HEK293 (cell line): ENCODE data around the gene FAM98C.
A peak's percentile ranks its signal among the peaks of the same experiment; 100 is the strongest.

Experiments
- CTCF ChIA-PET: fragments of 350-600 bp; formaldehyde crosslinking; extraction: SDS; loops from one replicate; lab custom pipeline; 2021; ENCODE audit warnings: antibody characterized with exemption; lab: Yijun Ruan, JAX
- POLR2A ChIA-PET: fragments of 300-600 bp; formaldehyde crosslinking; extraction: SDS; loops from one replicate; lab custom pipeline; 2020; ENCODE audit warnings: antibody characterized with exemption, inconsistent platforms; lab: Yijun Ruan, JAX
- H3K27ac ChIP-seq: fragments of 200-500 bp; sonication (Bioruptor generic); 2 replicates; pipeline ENCODE4 v1.5.1; 2014; ENCODE audit warnings: low read depth, low read length, control low read depth, inconsistent platforms; ENCODE audit errors: extremely low read depth
- H3K36me3 ChIP-seq, 2 experiments: fragments of 200-500 bp in 1 of 2; sonication (Bioruptor generic) in 1 of 2; 1 replicate in 1 of 2; 2 replicates in 1 of 2; pipeline ENCODE4 v1.5.1; 2014 to 2017; ENCODE audit warnings: inconsistent platforms in 2 of 2, low read length in 2 of 2; ENCODE audit not compliant: control insufficient read depth in 2 of 2, insufficient read depth in 1 of 2
- H3K4me1 ChIP-seq: fragments of 200-500 bp; sonication (Bioruptor generic); 2 replicates; pipeline ENCODE4 v1.5.1; 2014; ENCODE audit warnings: mild to moderate bottlenecking, low read length, inconsistent platforms; ENCODE audit not compliant: control insufficient read depth, insufficient read depth
- H3K4me3 ChIP-seq: 2 replicates; pipeline ENCODE4 v1.5.1; 2011; ENCODE audit warnings: low read depth, mild to moderate bottlenecking, control low read depth, low read length, moderate library complexity
- H3K9me3 ChIP-seq: fragments of 200-500 bp; sonication (Bioruptor generic); 2 replicates; pipeline ENCODE4 v1.5.1; 2014; ENCODE audit warnings: low read depth, low read length, inconsistent platforms; ENCODE audit not compliant: control insufficient read depth, insufficient read depth
- EGR2 ChIP-seq: fragments of 450-650 bp; formaldehyde crosslinking; IDR thresholded peaks from 2 replicates; pipeline ENCODE4 v1.5.1; 2016; ENCODE audit warnings: low read depth, missing biosample characterization, missing genetic modification characterization
- GLIS1 ChIP-seq: fragments of 450-650 bp; formaldehyde crosslinking; IDR thresholded peaks from 2 replicates; pipeline ENCODE4 v1.5.1; 2016; ENCODE audit warnings: missing biosample characterization, missing genetic modification characterization
- GLIS2 ChIP-seq: fragments of 450-650 bp; formaldehyde crosslinking; IDR thresholded peaks from 2 replicates; pipeline ENCODE4 v1.5.1; 2016; ENCODE audit warnings: missing biosample characterization, missing genetic modification characterization
- KLF10 ChIP-seq: fragments of 450-650 bp; IDR thresholded peaks from 2 replicates; pipeline ENCODE4 v1.5.1; 2018; ENCODE audit warnings: missing biosample characterization, mild to moderate bottlenecking, missing genetic modification characterization
- KLF9 ChIP-seq: fragments of 450-650 bp; formaldehyde crosslinking; IDR thresholded peaks from 2 replicates; pipeline ENCODE4 v1.5.1; 2016; ENCODE audit warnings: missing biosample characterization, missing genetic modification characterization, low read depth
- MEIS1 ChIP-seq: sonication (generic); formaldehyde crosslinking; IDR thresholded peaks from 2 replicates; pipeline ENCODE4 v1.8.1; 2022; ENCODE audit warnings: missing genetic modification reagents, mild to moderate bottlenecking, borderline replicate concordance
- REPIN1 ChIP-seq: fragments of 450-650 bp; formaldehyde crosslinking; IDR thresholded peaks from 2 replicates; pipeline ENCODE4 v1.5.1; 2017; ENCODE audit warnings: missing biosample characterization, missing genetic modification characterization, low read depth
- SCRT2 ChIP-seq: fragments of 450-650 bp; formaldehyde crosslinking; IDR thresholded peaks from 2 replicates; pipeline ENCODE4 v1.5.1; 2016; ENCODE audit warnings: missing biosample characterization, missing genetic modification characterization
- SP2 ChIP-seq: fragments of 450-650 bp; formaldehyde crosslinking; IDR thresholded peaks from 2 replicates; pipeline ENCODE4 v1.5.1; 2016; ENCODE audit warnings: missing biosample characterization, missing genetic modification characterization
- TRIM28 ChIP-seq: IDR thresholded peaks from 2 replicates; pipeline ENCODE4 v1.6.1; 2011; ENCODE audit warnings: low read length, control low read depth, borderline replicate concordance
- ZBTB1 ChIP-seq: fragments of 450-650 bp; formaldehyde crosslinking; IDR thresholded peaks from 2 replicates; pipeline ENCODE4 v1.5.1; 2016; ENCODE audit warnings: missing biosample characterization, missing genetic modification characterization
- ZFP41 ChIP-seq: fragments of 450-650 bp; formaldehyde crosslinking; IDR thresholded peaks from 2 replicates; pipeline ENCODE4 v1.5.1; 2016; ENCODE audit warnings: missing biosample characterization, missing genetic modification characterization, borderline replicate concordance
- ZNF133 ChIP-seq: fragments of 450-650 bp; formaldehyde crosslinking; IDR thresholded peaks from 2 replicates; pipeline ENCODE4 v1.5.1; 2016; ENCODE audit warnings: missing biosample characterization, missing genetic modification characterization
- ZNF19 ChIP-seq: fragments of 450-650 bp; formaldehyde crosslinking; IDR thresholded peaks from 2 replicates; pipeline ENCODE4; 2016; ENCODE audit warnings: missing biosample characterization, missing genetic modification characterization, low read depth
- ZNF202 ChIP-seq: fragments of 450-650 bp; formaldehyde crosslinking; IDR thresholded peaks from 2 replicates; pipeline ENCODE4 v1.5.1; 2016; ENCODE audit warnings: missing biosample characterization, missing genetic modification characterization, borderline replicate concordance
- ZNF211 ChIP-seq: fragments of 450-650 bp; formaldehyde crosslinking; IDR thresholded peaks from 2 replicates; pipeline ENCODE4 v1.5.1; 2016; ENCODE audit warnings: low read depth, missing biosample characterization, missing genetic modification characterization
- ZNF221 ChIP-seq: fragments of 450-650 bp; formaldehyde crosslinking; IDR thresholded peaks from 2 replicates; pipeline ENCODE4 v1.5.1; 2017; ENCODE audit warnings: missing biosample characterization, missing genetic modification characterization, borderline replicate concordance
- ZNF670 ChIP-seq: fragments of 450-650 bp; formaldehyde crosslinking; IDR thresholded peaks from 2 replicates; pipeline ENCODE4 v1.5.1; 2016; ENCODE audit warnings: missing biosample characterization, missing genetic modification characterization, low read depth
- ZNF785 ChIP-seq: fragments of 450-650 bp; formaldehyde crosslinking; IDR thresholded peaks from 2 replicates; pipeline ENCODE4 v1.5.1; 2016; ENCODE audit warnings: missing biosample characterization, missing genetic modification characterization
- ZNF830 ChIP-seq: fragments of 450-650 bp; IDR thresholded peaks from 2 replicates; pipeline ENCODE4 v1.5.0; 2018; ENCODE audit warnings: missing biosample characterization, missing genetic modification characterization, low read depth, mild to moderate bottlenecking, moderate library complexity
- TF ChIP-seq, protein P1 (sequence below): fragments of 450-650 bp; formaldehyde crosslinking; conservative IDR thresholded peaks from 2 replicates; pipeline ENCODE4 v1.5.1; 2016; ENCODE audit warnings: low read depth, missing biosample characterization, missing genetic modification characterization
- TF ChIP-seq, protein P2 (sequence below): fragments of 450-650 bp; formaldehyde crosslinking; IDR thresholded peaks from 2 replicates; pipeline ENCODE4 v1.5.1; 2016; ENCODE audit warnings: missing biosample characterization, missing genetic modification characterization
- TF ChIP-seq, protein P3 (sequence below): fragments of 450-650 bp; formaldehyde crosslinking; IDR thresholded peaks from 2 replicates; pipeline ENCODE4 v1.5.1; 2017; ENCODE audit warnings: missing biosample characterization, mild to moderate bottlenecking, missing genetic modification characterization, moderate library complexity
- TF ChIP-seq, protein P4 (sequence below): fragments of 450-650 bp; formaldehyde crosslinking; IDR thresholded peaks from 2 replicates; pipeline ENCODE4 v1.5.1; 2016; ENCODE audit warnings: missing biosample characterization, missing genetic modification characterization

The FAM98C gene

DNA sequence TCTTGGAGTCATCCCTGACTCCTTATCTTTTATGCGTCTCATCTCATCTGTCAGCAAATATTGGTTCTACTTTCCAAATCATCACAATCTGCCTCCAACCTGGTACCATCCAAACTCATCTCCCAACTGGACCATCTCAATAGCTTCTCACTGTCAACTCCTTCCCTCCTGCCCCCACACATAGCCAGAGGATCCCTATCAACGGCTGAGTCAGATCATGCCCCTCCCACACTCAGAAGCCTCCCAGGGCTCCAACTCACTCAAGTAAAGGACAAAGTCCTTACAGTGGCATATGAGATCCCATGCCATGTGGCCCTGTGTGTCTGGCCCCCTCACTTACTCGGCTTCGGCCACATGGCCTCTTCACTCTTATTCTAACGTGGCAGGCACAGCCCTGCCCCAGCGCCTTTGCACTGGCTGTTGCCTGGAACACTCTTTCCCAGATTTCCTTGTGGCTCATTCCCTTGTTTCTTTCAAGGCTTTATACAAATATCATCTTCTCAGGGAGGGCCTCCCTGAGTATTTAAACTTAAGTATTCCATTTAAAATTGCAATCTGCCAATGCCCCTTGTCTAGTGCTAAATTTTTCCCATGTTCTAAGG lies 10.1 kb upstream of the FAM98C start (continued):
- no peak for TF ChIP-seq ZBTB1 (tag by site-specific recombination)
- peak; percentile 97 for TF ChIP-seq GLIS1
- TF ChIP-seq SCRT2 (tag by site-specific recombination), result no peak
- TF ChIP-seq, protein P1, sequence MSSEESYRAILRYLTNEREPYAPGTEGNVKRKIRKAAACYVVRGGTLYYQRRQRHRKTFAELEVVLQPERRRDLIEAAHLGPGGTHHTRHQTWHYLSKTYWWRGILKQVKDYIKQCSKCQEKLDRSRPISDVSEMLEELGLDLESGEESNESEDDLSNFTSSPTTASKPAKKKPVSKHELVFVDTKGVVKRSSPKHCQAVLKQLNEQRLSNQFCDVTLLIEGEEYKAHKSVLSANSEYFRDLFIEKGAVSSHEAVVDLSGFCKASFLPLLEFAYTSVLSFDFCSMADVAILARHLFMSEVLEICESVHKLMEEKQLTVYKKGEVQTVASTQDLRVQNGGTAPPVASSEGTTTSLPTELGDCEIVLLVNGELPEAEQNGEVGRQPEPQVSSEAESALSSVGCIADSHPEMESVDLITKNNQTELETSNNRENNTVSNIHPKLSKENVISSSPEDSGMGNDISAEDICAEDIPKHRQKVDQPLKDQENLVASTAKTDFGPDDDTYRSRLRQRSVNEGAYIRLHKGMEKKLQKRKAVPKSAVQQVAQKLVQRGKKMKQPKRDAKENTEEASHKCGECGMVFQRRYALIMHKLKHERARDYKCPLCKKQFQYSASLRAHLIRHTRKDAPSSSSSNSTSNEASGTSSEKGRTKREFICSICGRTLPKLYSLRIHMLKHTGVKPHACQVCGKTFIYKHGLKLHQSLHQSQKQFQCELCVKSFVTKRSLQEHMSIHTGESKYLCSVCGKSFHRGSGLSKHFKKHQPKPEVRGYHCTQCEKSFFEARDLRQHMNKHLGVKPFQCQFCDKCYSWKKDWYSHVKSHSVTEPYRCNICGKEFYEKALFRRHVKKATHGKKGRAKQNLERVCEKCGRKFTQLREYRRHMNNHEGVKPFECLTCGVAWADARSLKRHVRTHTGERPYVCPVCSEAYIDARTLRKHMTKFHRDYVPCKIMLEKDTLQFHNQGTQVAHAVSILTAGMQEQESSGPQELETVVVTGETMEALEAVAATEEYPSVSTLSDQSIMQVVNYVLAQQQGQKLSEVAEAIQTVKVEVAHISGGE, result no peak
- TF ChIP-seq ZNF211 (tag by site-specific recombination), result no peak
- TF ChIP-seq KLF9 (tag by site-specific recombination), result peak; percentile 27; the same call in 1 of the 2 replicates
- no peak for TF ChIP-seq MEIS1 (CRISPR knock-in tag)
- TF ChIP-seq, protein P2, sequence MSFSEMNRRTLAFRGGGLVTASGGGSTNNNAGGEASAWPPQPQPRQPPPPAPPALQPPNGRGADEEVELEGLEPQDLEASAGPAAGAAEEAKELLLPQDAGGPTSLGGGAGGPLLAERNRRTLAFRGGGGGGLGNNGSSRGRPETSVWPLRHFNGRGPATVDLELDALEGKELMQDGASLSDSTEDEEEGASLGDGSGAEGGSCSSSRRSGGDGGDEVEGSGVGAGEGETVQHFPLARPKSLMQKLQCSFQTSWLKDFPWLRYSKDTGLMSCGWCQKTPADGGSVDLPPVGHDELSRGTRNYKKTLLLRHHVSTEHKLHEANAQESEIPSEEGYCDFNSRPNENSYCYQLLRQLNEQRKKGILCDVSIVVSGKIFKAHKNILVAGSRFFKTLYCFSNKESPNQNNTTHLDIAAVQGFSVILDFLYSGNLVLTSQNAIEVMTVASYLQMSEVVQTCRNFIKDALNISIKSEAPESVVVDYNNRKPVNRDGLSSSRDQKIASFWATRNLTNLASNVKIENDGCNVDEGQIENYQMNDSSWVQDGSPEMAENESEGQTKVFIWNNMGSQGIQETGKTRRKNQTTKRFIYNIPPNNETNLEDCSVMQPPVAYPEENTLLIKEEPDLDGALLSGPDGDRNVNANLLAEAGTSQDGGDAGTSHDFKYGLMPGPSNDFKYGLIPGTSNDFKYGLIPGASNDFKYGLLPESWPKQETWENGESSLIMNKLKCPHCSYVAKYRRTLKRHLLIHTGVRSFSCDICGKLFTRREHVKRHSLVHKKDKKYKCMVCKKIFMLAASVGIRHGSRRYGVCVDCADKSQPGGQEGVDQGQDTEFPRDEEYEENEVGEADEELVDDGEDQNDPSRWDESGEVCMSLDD, result no peak
- no peak for TF ChIP-seq TRIM28
- TF ChIP-seq ZNF785 (tag by site-specific recombination), result no peak
- TF ChIP-seq EGR2 (tag by site-specific recombination), result peak; percentile 93
- TF ChIP-seq GLIS2 (tag by site-specific recombination), result no peak
- TF ChIP-seq ZNF202 (tag by site-specific recombination), result no peak

DNA sequence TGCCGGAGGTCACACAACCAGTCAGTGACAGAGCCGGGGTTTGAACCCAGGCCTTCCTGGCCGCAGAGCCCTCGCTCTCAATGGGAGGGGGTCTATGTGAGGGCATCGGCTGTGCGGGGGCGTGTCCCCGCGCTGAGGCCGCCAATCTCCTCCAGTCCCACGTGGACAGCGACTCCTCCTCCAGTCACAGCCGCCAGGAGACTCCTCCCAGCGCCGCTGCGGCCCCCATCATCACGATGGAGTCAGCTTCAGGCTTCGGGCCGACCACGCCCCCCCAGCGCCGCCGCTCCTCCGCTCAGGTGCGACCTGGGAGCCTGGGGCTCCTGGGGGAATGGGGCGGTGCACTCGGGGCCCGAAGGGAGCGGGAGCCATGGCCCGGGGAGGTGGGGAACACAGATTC lies 8.4 kb upstream of the FAM98C start:
- ChIA-PET CTCF (interaction anchor here (0.9 to 9.2 kb wide), 3 partner anchors 9 to 324 kb away, joined by 3 to 76 read pairs (median 4); partner anchors contain the start of gene FAM98C), POLR2A (interaction anchor here (0.6 to 0.9 kb wide), 3 partner anchors 9 to 637 kb away, joined by 3 to 10 read pairs (median 3); partner anchors contain the start of gene FAM98C)

DNA sequence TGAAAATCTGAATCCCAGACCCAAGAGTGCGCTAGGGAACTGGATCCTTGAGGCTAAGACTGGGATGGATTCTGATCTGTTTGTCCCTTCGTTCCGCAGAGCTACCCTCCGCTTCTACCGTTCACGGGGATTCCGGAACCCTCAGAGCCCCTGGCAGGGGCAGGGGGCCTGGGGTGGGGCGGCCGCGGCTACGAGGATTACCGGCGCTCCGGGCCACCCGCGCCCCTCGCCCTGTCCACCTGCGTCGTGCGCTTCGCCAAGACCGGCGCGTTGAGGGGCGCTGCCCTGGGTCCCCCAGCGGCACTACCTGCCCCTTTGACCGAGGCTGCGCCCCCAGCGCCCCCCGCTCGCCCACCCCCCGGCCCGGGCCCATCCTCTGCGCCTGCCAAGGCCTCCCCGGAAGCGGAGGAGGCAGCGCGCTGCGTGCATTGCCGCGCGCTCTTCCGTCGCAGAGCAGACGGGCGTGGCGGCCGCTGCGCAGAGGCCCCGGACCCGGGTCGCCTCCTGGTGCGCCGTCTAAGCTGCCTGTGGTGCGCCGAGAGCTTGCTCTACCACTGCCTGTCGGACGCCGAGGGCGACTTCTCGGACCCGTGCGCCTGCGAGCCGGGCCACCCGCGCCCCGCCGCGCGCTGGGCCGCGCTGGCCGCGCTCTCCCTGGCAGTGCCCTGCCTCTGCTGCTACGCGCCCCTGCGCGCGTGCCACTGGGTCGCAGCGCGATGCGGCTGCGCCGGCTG lies 7.3 kb upstream of the FAM98C start:
- Histone ChIP-seq H3K36me3 (peaks cover 5 to 10% of the 10 kb centered on the region in 2 experiments; a peak in 2 of 3 replicates), H3K9me3 (no peaks in the 10 kb centered on the region), H3K4me3 (no peak overlapping the region), H3K4me1 (no peaks in the 10 kb centered on the region), H3K27ac (no peak overlapping the region)
- POLR2A ChIA-PET, result interaction anchor here (0.7 to 2.5 kb wide), 2 partner anchors 8 to 21 kb away, joined by 3 to 7 read pairs; partner anchors contain the start of genes GGN and PSMD8
- CTCF ChIA-PET, result interaction anchor here (1.1 to 9.2 kb wide), 2 partner anchors 8 to 151 kb away, joined by 3 to 76 read pairs; partner anchors contain the start of gene FAM98C
- TF ChIP-seq ZNF830 (tag by site-specific recombination), result no peak
- TF ChIP-seq, protein P3, sequence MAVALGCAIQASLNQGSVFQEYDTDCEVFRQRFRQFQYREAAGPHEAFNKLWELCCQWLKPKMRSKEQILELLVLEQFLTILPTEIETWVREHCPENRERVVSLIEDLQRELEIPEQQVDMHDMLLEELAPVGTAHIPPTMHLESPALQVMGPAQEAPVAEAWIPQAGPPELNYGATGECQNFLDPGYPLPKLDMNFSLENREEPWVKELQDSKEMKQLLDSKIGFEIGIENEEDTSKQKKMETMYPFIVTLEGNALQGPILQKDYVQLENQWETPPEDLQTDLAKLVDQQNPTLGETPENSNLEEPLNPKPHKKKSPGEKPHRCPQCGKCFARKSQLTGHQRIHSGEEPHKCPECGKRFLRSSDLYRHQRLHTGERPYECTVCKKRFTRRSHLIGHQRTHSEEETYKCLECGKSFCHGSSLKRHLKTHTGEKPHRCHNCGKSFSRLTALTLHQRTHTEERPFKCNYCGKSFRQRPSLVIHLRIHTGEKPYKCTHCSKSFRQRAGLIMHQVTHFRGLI, result no peak
- no peak for TF ChIP-seq ZNF670 (tag by site-specific recombination)
- no peak for TF ChIP-seq ZNF133 (tag by site-specific recombination)
- TF ChIP-seq ZNF221, result no peak
- no peak for TF ChIP-seq ZFP41 (tag by site-specific recombination)
- TF ChIP-seq SP2, result no peak
- TF ChIP-seq, protein P4, sequence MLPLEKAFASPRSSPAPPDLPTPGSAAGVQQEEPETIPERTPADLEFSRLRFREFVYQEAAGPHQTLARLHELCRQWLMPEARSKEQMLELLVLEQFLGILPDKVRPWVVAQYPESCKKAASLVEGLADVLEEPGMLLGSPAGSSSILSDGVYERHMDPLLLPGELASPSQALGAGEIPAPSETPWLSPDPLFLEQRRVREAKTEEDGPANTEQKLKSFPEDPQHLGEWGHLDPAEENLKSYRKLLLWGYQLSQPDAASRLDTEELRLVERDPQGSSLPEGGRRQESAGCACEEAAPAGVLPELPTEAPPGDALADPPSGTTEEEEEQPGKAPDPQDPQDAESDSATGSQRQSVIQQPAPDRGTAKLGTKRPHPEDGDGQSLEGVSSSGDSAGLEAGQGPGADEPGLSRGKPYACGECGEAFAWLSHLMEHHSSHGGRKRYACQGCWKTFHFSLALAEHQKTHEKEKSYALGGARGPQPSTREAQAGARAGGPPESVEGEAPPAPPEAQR (tag by site-specific recombination), result no peak
- no peak for TF ChIP-seq ZNF19 (tag by site-specific recombination)

More for the DNA sequence above, 8.4 kb upstream of the FAM98C start:
- peaks cover 5 to 10% of the 10 kb centered on the region in 2 experiments; a peak in 2 of 3 replicates for H3K36me3 ChIP-seq
- no peak overlapping the region for H3K4me3 ChIP-seq
- no peaks in the 10 kb centered on the region; the same call in none of the 2 replicates for H3K4me1 ChIP-seq
- TF ChIP-seq KLF10, result peak; percentile 50; the same call in 1 of the 2 replicates
- peak; percentile 83 for TF ChIP-seq KLF9 (tag by site-specific recombination)
- TF ChIP-seq REPIN1 (tag by site-specific recombination), result no peak
- no peaks in the 10 kb centered on the region for H3K9me3 ChIP-seq
- H3K27ac ChIP-seq, result no peak overlapping the region
